Fibroblast of the conjunctiva (primary cell): ENCODE results near the gene SOX4.
"Not testable (repeated sequence)": the region's sequence is repeated elsewhere in the genome, so short reads cannot be mapped to it uniquely, and the experiment has no call there.

Experiments
- DNase-seq: peaks from one replicate; pipeline ENCODE4 v3.0.0-alpha.2; 2010; ENCODE audit warnings: low read depth

The SOX4 gene

DNA sequence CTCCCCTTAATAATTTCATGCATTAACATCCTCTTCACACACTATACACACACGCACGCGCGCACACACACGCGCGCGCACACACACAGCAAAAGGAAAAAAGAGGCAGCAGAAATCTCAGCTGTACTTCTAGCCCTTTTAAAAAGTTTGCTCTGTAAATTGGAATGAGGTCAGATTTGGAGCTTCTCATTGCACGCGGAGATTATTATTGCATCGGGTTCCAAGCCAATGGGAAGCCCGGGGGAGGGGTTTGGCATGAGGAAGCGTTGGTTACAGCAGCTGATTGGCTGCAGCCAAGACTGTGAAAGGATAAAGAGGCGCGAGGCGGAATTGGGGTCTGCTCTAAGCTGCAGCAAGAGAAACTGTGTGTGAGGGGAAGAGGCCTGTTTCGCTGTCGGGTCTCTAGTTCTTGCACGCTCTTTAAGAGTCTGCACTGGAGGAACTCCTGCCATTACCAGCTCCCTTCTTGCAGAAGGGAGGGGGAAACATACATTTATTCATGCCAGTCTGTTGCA is at the start of gene SOX4:
Gene SOX4 (plus strand): TSS at position 340 of the 515 bp plus-strand sequence. CDS start 784 bp downstream, outside the sequence.
- DNase-seq, result peak; percentile 91

DNA sequence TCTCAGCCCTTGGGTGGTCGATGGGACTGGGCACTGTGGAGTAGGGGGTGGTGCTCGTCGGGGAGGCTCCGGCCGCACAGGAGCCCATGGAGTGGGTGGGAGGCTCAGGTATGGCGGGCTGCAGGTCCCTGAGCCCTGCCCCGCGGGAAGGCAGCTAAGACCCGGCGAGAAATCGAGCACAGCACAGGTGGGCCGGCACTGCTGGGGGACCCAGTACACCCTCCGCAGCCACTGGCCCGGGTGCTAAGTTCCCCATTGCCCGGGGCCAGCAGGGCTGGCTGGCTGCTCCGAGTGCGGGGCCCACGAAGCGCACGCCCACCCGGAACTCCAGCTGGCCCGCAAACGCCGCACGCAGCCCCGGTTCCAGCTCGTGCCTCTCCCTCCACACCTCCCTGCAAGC is 41.3 kb upstream of the SOX4 start:
- not testable (repeated sequence) for DNase-seq

GRCh38 chr6:21554286-21554685 is 39.3 kb upstream of the SOX4 start:
- no peak for DNase-seq

- DNase-seq, result no peak
These were observed 38.4 kb upstream of the SOX4 start for GRCh38 chr6:21555197-21555596.

- DNase-seq, result no peak
These were observed 37.0 kb upstream of the SOX4 start for GRCh38 chr6:21556511-21556910.

- no peak for DNase-seq
These were observed 36.4 kb upstream of the SOX4 start for GRCh38 chr6:21556968-21557721.

GRCh38 chr6:21559238-21559637 is 34.3 kb upstream of the SOX4 start:
- DNase-seq, result no peak

GRCh38 chr6:21560249-21560648 is 33.3 kb upstream of the SOX4 start:
- no peak for DNase-seq

DNA sequence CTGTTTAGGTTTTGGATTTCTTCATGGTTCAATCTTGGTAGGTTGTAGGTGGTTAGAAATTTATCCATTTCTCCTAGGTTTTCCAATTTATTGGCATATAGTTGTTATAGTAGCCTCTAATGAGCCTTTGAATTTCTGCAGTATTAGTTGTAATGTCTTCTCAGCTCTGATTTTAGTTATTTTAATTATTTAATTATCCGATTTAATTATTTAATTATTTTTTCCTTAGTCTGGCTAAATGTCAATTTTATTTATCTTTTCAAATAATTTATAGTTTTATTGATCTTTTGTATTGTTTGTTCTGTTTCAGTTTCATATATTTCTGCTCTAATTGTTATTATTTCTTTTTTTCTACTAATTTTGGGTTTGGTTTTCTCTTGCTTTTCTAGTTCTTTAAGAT is 28.1 kb upstream of the SOX4 start:
- no peak for DNase-seq

DNA sequence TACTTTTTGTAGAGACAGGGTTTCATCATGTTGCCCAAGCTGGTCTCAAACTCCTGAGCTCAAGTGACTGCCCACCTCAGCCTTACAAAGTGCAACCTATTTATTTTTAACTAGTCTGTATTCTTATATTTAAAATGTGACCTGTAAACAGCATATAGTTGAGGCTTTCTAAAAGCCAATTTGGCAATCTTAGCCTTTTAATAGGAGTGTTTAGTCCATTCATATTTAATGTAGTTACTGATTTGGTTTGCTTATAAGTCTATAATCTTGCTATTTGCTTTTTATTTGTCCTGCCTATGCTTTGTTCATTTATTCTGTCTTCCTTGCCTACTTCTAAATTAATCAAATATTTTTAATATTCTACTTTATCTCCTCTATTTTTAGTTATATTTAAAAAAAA is 15.0 kb upstream of the SOX4 start:
- DNase-seq, result no peak

DNA sequence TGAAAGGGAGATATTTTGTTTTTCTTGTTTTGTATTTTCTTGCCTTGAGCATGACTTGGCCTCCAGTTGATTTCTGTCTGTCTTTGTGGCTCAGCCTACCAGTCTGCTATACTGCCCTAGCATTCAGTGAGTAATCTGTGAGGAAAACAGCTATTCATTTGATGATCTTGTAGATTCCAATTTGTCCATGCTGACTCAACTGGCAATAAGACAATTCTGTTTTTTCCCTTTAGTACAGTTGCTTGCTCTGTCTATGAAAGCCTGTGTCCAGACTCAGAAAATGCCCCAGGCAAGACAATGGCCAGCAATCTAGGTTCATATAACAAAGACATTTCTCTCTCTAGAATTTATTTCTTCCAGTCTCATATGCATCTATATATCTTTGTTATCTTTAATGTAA is 10.9 kb upstream of the SOX4 start:
- DNase-seq, result no peak

DNA sequence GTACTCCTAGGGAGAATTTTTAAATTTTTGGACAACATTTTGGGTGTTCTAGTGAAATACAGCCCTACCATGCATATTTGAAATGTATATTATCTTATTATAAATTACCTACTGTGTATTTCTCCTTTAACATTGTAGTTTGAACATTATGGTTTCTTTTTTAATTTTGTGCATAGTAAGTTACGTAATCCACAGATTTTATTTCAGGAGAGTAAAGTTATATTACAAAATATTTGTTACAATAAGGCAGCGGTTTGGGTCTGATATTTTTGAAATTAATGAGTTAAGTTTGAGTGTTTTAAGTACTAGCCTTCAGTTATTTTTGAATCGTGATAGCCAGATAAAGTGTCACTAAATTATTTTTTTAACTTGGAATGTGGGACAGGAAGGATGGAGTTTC is 7.3 kb upstream of the SOX4 start:
- DNase-seq, result no peak

DNA sequence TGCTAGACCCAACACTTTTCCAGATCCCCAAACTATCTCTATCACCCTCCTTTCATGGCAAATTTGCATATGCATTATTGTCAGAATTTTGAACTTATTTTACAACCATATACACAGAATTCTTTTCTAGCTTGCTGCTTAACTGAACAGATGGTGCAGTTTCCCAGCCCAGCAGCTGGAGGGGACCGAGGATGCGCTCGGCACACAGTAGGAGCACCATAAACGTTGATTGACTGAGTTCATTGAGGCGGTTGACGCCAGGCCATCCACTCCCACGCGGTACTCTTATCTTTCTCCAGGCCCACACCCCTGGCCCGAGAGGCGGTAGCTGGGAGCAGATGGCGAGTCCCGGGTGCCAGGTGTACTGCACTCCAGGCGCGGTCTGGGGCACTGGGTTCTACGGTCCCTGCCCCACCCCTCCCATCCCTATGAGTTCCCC is 6.8 kb upstream of the SOX4 start:
- DNase-seq, result no peak

- DNase-seq, result no peak
These were observed 6.2 kb upstream of the SOX4 start for GRCh38 chr6:21587179-21587960.

GRCh38 chr6:21587961-21588480 is 5.5 kb upstream of the SOX4 start:
- no peak for DNase-seq

DNA sequence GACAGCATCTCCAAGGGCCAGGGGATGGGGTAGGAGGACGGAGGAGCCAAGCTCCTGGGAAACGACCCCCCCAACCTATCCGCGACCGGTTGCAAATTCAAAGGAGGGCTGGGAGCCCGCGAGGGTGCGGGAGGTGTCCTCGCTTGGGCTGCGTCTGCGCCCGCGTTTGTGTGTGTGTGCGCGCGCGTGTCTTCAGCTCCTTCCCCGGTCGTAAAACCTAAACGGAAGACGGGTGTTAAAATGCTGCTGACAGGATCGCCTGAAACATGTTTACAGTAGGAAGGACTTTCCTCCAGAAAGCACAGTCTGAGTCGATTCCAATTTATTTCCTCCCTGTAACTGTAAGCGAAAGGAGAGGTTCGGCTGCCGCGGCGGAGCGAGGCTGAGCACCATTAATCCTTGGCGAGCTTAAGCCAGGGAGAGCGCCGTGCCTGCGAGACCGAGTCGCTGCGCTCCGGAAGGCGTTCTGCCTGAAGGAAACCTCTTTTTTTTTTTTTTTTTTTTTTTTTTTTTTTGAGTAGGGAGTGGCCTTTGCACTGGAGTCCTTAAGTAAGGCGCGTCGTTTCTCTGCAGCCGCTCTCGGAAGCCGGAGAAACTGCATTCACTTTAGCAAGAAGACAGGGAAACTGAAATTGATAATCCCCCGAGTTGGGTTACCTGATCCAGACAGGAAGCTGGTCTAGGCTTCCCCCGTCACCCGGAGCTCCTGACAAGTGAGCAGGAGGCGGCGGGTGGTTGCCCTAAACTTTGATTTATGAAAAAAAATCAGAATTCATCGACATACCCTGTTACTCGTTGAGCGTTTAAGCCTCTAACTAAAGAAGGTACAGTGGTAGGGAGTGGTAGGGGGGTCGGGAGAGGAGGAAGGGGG is 4.8 kb upstream of the SOX4 start:
- peak; percentile 82 for DNase-seq

- DNase-seq, result no peak
These were observed 3.9 kb upstream of the SOX4 start for GRCh38 chr6:21589352-21590345.

DNA sequence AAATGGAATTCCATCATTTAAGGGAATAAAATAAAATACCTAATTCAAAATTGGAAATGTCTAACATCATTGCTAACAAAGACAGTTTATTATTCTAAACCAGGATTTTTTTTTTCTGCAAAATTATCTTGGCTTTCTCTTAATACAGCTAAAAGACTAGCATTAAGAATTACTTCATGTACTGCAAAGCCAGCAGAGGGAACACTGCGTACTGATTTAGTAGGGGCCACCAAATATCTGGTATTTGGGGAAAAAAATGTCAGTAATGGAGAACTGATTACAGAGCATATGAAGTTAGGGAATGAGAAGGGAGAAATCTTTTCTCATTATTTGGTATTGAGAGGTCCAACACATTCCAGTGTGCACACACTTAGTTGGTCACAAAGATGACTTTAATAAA is 3.2 kb upstream of the SOX4 start:
- no peak for DNase-seq

GRCh38 chr6:21591446-21591845 is 2.1 kb upstream of the SOX4 start:
- DNase-seq, result no peak

- DNase-seq, result no peak
These were observed 598 bp upstream of the SOX4 start for GRCh38 chr6:21592953-21593352.

DNA sequence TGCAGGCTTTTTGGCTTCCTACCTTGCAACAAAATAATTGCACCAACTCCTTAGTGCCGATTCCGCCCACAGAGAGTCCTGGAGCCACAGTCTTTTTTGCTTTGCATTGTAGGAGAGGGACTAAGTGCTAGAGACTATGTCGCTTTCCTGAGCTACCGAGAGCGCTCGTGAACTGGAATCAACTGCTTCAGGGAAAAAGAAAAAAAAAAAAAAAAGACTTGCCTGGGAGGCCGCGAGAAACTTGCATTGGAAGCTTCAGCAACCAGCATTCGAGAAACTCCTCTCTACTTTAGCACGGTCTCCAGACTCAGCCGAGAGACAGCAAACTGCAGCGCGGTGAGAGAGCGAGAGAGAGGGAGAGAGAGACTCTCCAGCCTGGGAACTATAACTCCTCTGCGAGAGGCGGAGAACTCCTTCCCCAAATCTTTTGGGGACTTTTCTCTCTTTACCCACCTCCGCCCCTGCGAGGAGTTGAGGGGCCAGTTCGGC is 420 bp downstream of the SOX4 start:
- no peak for DNase-seq
